Naive thymus-derived CD4-positive, alpha-beta T cell (primary cell): ENCODE measurements around the gene LRR1. TPM values are rescaled to one million over a fixed set of nuclear protein-coding genes. Genes with fewer than 3 reads are reported as not detected.

Source experiments
- ATAC-seq: fragments of 150-1000 bp; cut with Tn5 transposase; 2 replicates; pipeline ENCODE4 v1.10.0; 2021; ENCODE audit warnings: mild to moderate bottlenecking, moderate library complexity
- CTCF ChIA-PET: fragments of 350-600 bp; sonication (Branson Sonifier 250); formaldehyde crosslinking; loops from one replicate; lab custom pipeline; 2021; ENCODE audit warnings: antibody characterized with exemption; lab: Charles Lee
- POLR2A ChIA-PET: fragments of 350-600 bp; sonication (Branson Sonifier 250); formaldehyde crosslinking; loops from one replicate; lab custom pipeline; 2021; ENCODE audit warnings: antibody characterized with exemption, inconsistent platforms; lab: Charles Lee
- DNase-seq, 9 donors: peaks; one replicate each; pipeline versions ENCODE4 v3.0.0 to v3.0.0-alpha.2; 2020 to 2022; ENCODE audit warnings: mixed read lengths in 1 of 9
- H3K27ac ChIP-seq: one replicate; pipeline ENCODE4 v1.7.0; 2013; ENCODE audit warnings: mild to moderate bottlenecking, low read depth, low read length, moderate library complexity
- H3K27me3 ChIP-seq, 2 donors: one replicate each; pipeline ENCODE4 v1.7.0; 2013; ENCODE audit warnings: low read length in 2 of 2, mild to moderate bottlenecking in 2 of 2, moderate library complexity in 2 of 2; ENCODE audit not compliant: control insufficient read depth in 2 of 2, insufficient read depth in 2 of 2
- H3K36me3 ChIP-seq, 3 experiments: 1 replicate in 2 of 3; 2 replicates in 1 of 3; pipeline ENCODE4 v1.7.0; 2013; ENCODE audit warnings: low read length in 3 of 3, mild to moderate bottlenecking in 3 of 3, moderate library complexity in 1 of 3; ENCODE audit not compliant: insufficient read depth in 3 of 3, control insufficient read depth in 2 of 3
- H3K4me1 ChIP-seq, 2 donors: one replicate each; pipeline ENCODE4 v1.7.0; 2013; ENCODE audit warnings: low read length in 2 of 2, mild to moderate bottlenecking in 2 of 2, moderate library complexity in 1 of 2; ENCODE audit not compliant: control insufficient read depth in 2 of 2, insufficient read depth in 2 of 2
- H3K4me3 ChIP-seq: 2 replicates; pipeline ENCODE4 v1.7.0; 2013; ENCODE audit warnings: mild to moderate bottlenecking, low read length
- H3K9me3 ChIP-seq, 3 experiments: 1 replicate in 2 of 3; 2 replicates in 1 of 3; pipeline ENCODE4 v1.7.0; 2013; ENCODE audit warnings: low read length in 3 of 3; ENCODE audit not compliant: control insufficient read depth in 2 of 3
- H3K27ac Mint-ChIP-seq, 9 donors: one replicate each; pipeline ENCODE4 v1.8.0; 2020 to 2022; ENCODE audit warnings: mixed read lengths in 9 of 9, mild to moderate bottlenecking in 8 of 9, moderate library complexity in 5 of 9, inconsistent platforms in 2 of 9
- H3K27me3 Mint-ChIP-seq, 5 donors: one replicate each; pipeline ENCODE4 v1.8.0; 2021 to 2022; ENCODE audit warnings: mixed read lengths in 5 of 5, mild to moderate bottlenecking in 1 of 5
- H3K36me3 Mint-ChIP-seq, 5 donors: one replicate each; pipeline ENCODE4 v1.8.0; 2020 to 2022; ENCODE audit warnings: mixed read lengths in 5 of 5, mild to moderate bottlenecking in 3 of 5, inconsistent platforms in 1 of 5
- H3K4me1 Mint-ChIP-seq, 7 donors: one replicate each; pipeline ENCODE4 v1.8.0; 2020 to 2022; ENCODE audit warnings: mixed read lengths in 7 of 7, mild to moderate bottlenecking in 3 of 7, inconsistent platforms in 1 of 7
- H3K4me3 Mint-ChIP-seq, 10 donors: one replicate each; pipeline ENCODE4 v1.8.0; 2020 to 2022; ENCODE audit warnings: mild to moderate bottlenecking in 10 of 10, mixed read lengths in 10 of 10, moderate library complexity in 6 of 10, inconsistent platforms in 2 of 10
- H3K9me3 Mint-ChIP-seq, 11 donors: one replicate each; pipeline ENCODE4 v1.8.0; 2020 to 2022; ENCODE audit warnings: mixed read lengths in 11 of 11, mild to moderate bottlenecking in 4 of 11, inconsistent platforms in 1 of 11, moderate library complexity in 1 of 11
- intact Hi-C, 2 donors: fragments of 100-400 bp; cut with micrococcal nuclease; formaldehyde crosslinking; loops; one replicate each; pipeline ENCODE4 v1.15.1; 2023
- polyA plus RNA-seq, 2 donors: library from polyadenylated mRNA; unstranded; fragments of 300-500 nt; fragmentation: Illumina TruSeq; gene quantifications; one replicate each; pipeline ENCODE4 v1.2.3, GENCODE V29; 2021
- total RNA-seq, 6 experiments: library from RNA in 5 of 6; stranded (reverse) in 5 of 6; gene quantifications; 1 replicate in 5 of 6; 2 replicates in 1 of 6; pipeline ENCODE4 v1.2.3 and lab custom pipeline; 2021 to 2026

Gene LRR1
- total and polyA plus RNA-seq, 7 experiments from 2014 or later = 7.5 to 39.7 (median 13.3) TPM

DNA sequence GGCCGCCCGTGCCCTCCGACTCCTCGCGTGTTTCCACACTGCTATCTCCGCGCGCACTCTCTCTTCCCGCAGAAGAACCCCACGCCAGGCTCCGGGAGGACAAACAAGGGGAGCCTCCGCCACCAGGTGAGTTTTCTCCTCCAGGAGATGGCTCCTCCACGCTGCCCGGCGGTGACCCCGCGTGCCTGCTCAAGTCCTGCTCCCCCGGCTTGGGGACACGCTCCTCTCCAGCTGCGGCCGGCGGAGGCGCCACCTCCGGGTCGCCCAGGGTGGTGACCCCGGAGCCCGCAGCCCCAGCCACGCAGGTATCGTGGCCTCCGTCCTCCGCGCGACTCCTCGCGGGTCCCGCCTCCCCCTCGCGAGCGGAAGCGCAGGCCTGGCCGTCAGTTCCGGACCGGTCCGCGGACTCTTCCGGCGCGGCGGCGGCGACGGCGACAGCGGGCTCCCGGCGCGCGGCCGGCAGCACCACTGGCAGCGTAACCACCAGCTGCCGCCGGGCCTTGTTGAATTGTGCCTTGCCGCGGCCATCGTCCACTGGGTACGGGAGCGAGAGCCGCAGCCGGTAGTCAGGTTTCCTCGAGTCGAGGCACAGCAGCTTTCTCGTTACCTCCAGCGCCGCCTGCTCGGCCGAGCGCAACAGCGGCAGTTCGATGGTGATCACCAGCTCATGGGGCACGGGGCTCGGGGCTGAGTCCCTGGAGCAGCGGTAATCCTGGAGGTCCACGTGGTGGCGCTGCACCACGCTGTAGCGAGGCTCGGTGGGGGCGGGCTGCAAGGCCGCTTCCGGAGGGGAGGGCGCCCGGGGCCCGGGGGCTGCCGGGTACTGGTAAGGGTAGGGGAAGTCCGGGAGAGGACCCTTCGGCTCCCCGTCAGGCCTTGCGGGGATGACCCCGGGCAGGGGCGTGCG, 35.2 kb downstream of the LRR1 start:
- Mint-ChIP-seq H3K27ac (peak overlapping the region; percentile 71 to 96 (median 90)), H3K4me3 (peak overlapping the region; percentile 81 to 99 (median 96)), H3K36me3 (peaks cover 4 to 18% (median 11%) of the 10 kb centered on the region in 5 donors), H3K9me3 (peaks cover 0 to 2% (median 0%) of the 10 kb centered on the region in 11 donors), H3K27me3 (no peaks in the 10 kb centered on the region), H3K4me1 (peaks cover 35 to 71% (median 52%) of the 10 kb centered on the region in 7 donors)
- Histone ChIP-seq H3K27me3 (no peaks in the 10 kb centered on the region), H3K27ac (peak overlapping the region; percentile 96), H3K36me3 (peaks cover 0 to 11% (median 0%) of the 10 kb centered on the region in 3 experiments), H3K4me3 (peak overlapping the region; percentile 99), H3K9me3 (no peaks in the 10 kb centered on the region), H3K4me1 (peaks cover 19 to 29% of the 10 kb centered on the region in 2 donors)
- ChIA-PET POLR2A (interaction anchor here (0.6 to 8.5 kb wide), 26 partner anchors 11 to 1100 kb away, joined by 3 to 226 read pairs (median 4); partner anchors contain the start of genes KLHDC1, KLHDC2, LRR1 and MGAT2), CTCF (interaction anchor here (0.7 to 4.9 kb wide), 15 partner anchors 8 to 228 kb away, joined by 3 to 37 read pairs (median 4); partner anchors contain the start of genes KLHDC2, MGAT2, NEMF and POLE2)
- intact Hi-C loops = loop anchor here (1.0 to 10.0 kb wide), 19 partner anchors 14 to 898 kb away; partner anchors contain the start of genes KLHDC2 (in 2 of the 2), LRR1 (in 2 of the 2), MGAT2 (in 2 of the 2) and POLE2 (in 2 of the 2)
- peak; percentile 92 for ATAC-seq
- peak; percentile 89 to 96 (median 93) for DNase-seq

GRCh38 chr14:49634547-49635334, 36.0 kb downstream of the LRR1 start, which contains the start of gene DNAAF2:
Gene DNAAF2, minus strand, starts transcription at chr14:49635244. Its CDS starts 95 bp downstream, at chr14:49635149.
- Histone ChIP-seq H3K27ac (peak within 1 kb of the TSS; percentile 96), H3K36me3 (peaks cover 0 to 11% (median 0%) of the 10 kb centered on the region in 3 experiments), H3K27me3 (no peaks in the 10 kb centered on the region), H3K4me1 (peaks cover 19 to 29% of the 10 kb centered on the region in 2 donors), H3K9me3 (no peaks in the 10 kb centered on the region), H3K4me3 (peak within 1 kb of the TSS; percentile 99)
- CTCF ChIA-PET = interaction anchor here (0.9 to 4.9 kb wide), 15 partner anchors 9 to 227 kb away, joined by 3 to 37 read pairs (median 4); partner anchors contain the start of genes KLHDC2, MGAT2, NEMF and POLE2
- Mint-ChIP-seq H3K36me3 (peaks cover 4 to 19% (median 11%) of the 10 kb centered on the region in 5 donors), H3K9me3 (peaks cover 0 to 2% (median 0%) of the 10 kb centered on the region in 11 donors), H3K27me3 (no peaks in the 10 kb centered on the region), H3K27ac (peak within 1 kb of the TSS; percentile 90 to 99 (median 97)), H3K4me3 (peak within 1 kb of the TSS; percentile 81 to 100 (median 96)), H3K4me1 (peaks cover 40 to 73% (median 54%) of the 10 kb centered on the region in 7 donors)
- peak in 8 of 9 donors; percentile 55 to 83 (median 76) for DNase-seq
- ATAC-seq = peak; percentile 55
- POLR2A ChIA-PET = interaction anchor here (0.6 to 8.5 kb wide), 26 partner anchors 11 to 729 kb away, joined by 3 to 226 read pairs (median 4); partner anchors contain the start of genes KLHDC2, LRR1, MGAT2 and NEMF
- intact Hi-C loops = loop anchor here (1.0 to 10.0 kb wide), 19 partner anchors 14 to 898 kb away; partner anchors contain the start of genes KLHDC2 (in 2 of the 2), LRR1 (in 2 of the 2), MGAT2 (in 2 of the 2) and POLE2 (in 2 of the 2)

GRCh38 chr14:49636866-49637265, 38.1 kb downstream of the LRR1 start:
- peak overlapping the region; percentile 40 to 99 (median 90) for H3K27ac Mint-ChIP-seq
- intact Hi-C loops = loop anchor here in 1 of 2 donors (10.0 kb wide), 1 partner anchor 338 kb away; no protein-coding TSS in a partner anchor
- no peaks in the 10 kb centered on the region for H3K27me3 ChIP-seq
- H3K4me3 Mint-ChIP-seq = peak overlapping the region; percentile 5 to 97 (median 62)
- ATAC-seq (no peak), DNase-seq (no peak)
- peaks cover 18 to 20% of the 10 kb centered on the region in 2 donors for H3K4me1 ChIP-seq
- no peak overlapping the region for H3K4me3 ChIP-seq
- H3K9me3 Mint-ChIP-seq = peaks cover 0 to 2% (median 0%) of the 10 kb centered on the region in 11 donors
- H3K27ac ChIP-seq = peak overlapping the region; percentile 96
- CTCF ChIA-PET = interaction anchor here (4.9 kb wide), 1 partner anchor 15 kb away, joined by 37 read pairs; the partner anchor contains the start of genes MGAT2 and RPL36AL
- H3K9me3 ChIP-seq = no peaks in the 10 kb centered on the region
- peaks cover 0 to 11% (median 0%) of the 10 kb centered on the region in 3 experiments for H3K36me3 ChIP-seq
- no peaks in the 10 kb centered on the region for H3K27me3 Mint-ChIP-seq
- H3K36me3 Mint-ChIP-seq = peaks cover 4 to 19% (median 14%) of the 10 kb centered on the region in 5 donors
- POLR2A ChIA-PET = interaction anchor here (0.6 to 8.5 kb wide), 4 partner anchors 14 to 130 kb away, joined by 3 to 226 read pairs (median 48); partner anchors contain the start of genes KLHDC2, MGAT2, POLE2 and RPL36AL
- peaks cover 35 to 74% (median 58%) of the 10 kb centered on the region in 7 donors for H3K4me1 Mint-ChIP-seq

GRCh38 chr14:49637534-49638078, 38.9 kb downstream of the LRR1 start:
- no peak for ATAC-seq
- H3K4me1 Mint-ChIP-seq = peaks cover 42 to 74% (median 59%) of the 10 kb centered on the region in 7 donors
- no peak overlapping the region for H3K4me3 ChIP-seq
- intact Hi-C loops = loop anchor here in 1 of 2 donors (10.0 kb wide), 1 partner anchor 337 kb away; no protein-coding TSS in a partner anchor
- peaks cover 0 to 11% (median 0%) of the 10 kb centered on the region in 3 experiments for H3K36me3 ChIP-seq
- POLR2A ChIA-PET = interaction anchor here (1.0 to 8.5 kb wide), 5 partner anchors 15 to 225 kb away, joined by 4 to 226 read pairs (median 4); partner anchors contain the start of genes KLHDC2, MGAT2, POLE2 and RPL36AL
- no peaks in the 10 kb centered on the region for H3K27me3 ChIP-seq
- peaks cover 4 to 18% (median 14%) of the 10 kb centered on the region in 5 donors for H3K36me3 Mint-ChIP-seq
- H3K27ac Mint-ChIP-seq = peak overlapping the region in 7 of 9 donors; percentile 42 to 99 (median 90)
- no peak overlapping the region for H3K27ac ChIP-seq
- peak overlapping the region in 5 of 10 donors; percentile 21 to 93 (median 40) for H3K4me3 Mint-ChIP-seq
- no peaks in the 10 kb centered on the region for H3K27me3 Mint-ChIP-seq
- CTCF ChIA-PET = interaction anchor here (0.7 to 4.9 kb wide), 3 partner anchors 11 to 674 kb away, joined by 4 to 37 read pairs (median 4); partner anchors contain the start of genes MGAT2 and RPL36AL
- H3K9me3 ChIP-seq = no peaks in the 10 kb centered on the region
- no peak for DNase-seq
- H3K4me1 ChIP-seq = peaks cover 14 to 22% of the 10 kb centered on the region in 2 donors
- peaks cover 0 to 2% (median 0%) of the 10 kb centered on the region in 11 donors for H3K9me3 Mint-ChIP-seq
